ENCODE measurements around the gene LENG9.

LENG9 gene

GRCh38 chr19:54418930-54419800, 44.4 kb downstream of the LENG9 start:
- DNase-seq = no peak

DNA sequence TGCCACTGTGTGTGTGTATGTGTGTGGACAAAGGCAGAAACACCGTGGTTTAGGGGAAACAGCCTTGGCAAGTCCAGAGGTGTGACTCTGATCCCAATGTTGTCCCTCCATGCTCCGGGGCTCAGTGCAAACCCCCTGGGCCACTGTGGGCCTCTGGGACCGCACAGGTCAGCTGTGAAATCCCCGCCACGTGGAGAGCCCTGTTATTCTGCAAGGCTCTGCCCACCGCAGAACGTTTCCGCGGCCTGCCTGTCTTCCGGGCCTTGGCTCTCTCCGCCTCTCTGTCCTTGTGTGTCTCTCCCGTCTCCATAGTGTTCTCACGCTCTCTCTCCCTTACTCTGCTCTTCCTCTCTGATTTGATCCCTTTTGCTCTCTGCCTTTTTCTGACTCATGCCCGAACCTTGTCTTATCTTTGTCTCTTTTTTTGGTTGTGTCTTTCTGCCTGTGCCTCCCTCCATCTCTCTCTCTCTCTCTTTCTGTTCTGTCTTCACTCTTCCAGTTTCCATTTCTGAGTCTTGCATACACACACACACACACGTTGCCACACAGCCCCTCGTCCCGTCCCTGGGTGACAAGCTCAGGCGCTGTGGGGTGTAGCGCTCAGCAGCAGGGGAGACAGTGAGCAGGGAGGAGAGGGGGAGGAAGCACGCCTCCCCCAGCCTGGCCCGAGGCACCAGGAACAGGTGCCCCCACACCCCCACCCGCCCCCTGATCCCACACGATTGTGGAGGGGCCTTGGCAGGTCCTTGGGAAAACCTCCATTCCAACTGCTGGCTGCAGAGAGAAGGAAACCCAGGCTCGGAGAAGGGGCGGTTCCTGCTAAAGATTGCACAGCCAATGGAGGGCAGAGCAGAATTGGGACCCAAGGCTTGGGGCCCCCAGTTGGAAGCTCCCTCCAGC, 45.3 kb downstream of the LENG9 start:
- no peak for DNase-seq

DNA sequence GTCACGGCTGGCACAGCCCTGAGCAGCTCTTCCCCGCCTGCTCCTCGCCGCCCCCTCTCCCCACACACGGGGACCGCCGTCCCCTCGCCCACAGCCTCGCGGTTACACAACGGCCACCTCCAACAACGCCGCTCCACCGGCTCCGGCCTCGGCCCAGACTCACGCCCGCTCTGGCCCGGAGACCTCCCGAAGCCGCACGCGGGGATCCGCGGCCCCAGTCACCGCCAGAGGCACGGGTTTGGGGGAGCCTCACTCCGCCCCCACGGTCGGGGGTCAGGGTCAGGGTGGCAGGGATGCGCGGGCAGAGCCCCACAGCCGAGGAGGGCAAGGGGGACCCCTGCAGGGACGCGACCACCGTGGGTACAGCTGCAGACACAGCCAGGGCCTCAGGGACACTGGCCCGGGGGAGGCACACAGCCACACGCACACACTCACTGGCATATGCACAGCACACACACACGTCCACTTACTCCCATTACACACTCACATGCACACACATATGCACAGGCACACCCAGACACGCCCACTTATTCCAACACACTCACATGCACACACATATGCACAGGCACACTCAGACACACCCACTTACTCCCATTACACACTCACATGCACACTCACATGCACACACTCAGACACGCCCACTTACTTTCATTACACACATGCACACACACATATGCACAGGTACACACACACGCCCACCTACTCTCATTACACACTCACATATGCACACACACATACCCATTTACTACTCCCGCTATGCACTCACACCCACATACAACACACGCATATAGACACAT, 46.7 kb downstream of the LENG9 start:
- DNase-seq = no peak

DNA sequence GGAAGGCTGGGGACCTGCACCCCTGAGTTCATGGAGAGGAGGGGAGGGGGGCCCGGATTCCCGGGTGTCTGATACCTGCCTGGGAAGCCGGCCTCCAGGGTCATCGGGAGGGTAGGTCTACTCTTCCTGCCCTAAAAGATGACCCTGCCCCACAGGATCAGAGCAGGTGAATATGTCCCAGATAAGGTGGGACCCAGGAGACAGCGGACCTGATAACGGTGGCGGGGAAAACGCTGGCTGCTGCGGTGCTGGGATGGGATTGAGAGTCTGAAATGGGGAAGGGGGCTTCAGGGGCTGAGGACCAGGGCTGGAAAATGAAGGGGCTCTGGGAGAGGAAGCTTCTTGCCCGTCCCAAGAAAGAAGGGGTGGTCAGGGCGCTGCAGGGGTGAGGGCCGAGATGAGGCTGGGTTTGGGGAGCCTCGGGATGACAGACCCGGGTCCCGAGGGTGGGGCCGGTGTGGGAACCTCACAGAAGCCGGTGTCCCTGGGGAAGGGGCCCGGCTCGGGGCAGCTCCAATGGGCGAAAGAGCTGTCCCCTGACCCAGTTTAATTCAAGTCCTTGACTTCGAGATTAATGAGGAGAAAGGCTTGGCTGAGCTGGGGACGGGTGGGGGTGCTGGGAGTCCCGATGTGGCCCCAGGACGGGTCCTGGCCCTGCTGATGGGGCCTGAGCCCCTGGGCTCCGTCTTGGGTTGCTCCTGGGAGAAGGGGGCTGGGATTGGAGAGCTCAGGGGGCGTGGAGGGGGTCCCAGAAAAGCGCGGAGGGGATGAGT, 47.5 kb downstream of the LENG9 start:
- no peak for DNase-seq

- DNase-seq = no peak
Observed at GRCh38 chr19:54415208-54415900, 48.2 kb downstream of the LENG9 start, which contains the start of gene TTYH1. Gene TTYH1, plus strand, starts transcription at chr19:54415464. Its CDS starts 89 bp downstream, at chr19:54415553.

DNA sequence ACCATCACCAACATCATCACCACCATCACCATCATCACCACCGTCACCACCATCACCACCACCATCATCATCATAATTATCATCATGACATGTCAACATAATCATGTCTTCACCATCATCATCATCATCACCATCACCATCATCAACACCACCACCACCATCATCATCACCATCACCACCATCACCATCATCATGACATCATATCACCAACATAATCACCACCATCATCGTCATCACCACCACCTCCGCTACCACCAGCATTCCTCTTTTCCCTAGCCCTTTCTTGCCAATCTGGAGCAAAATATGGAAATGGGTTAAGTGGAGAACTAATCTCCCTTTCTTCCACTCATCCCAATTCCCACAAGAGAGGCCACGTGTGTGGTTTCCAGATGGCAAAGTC, 49.4 kb downstream of the LENG9 start:
- DNase-seq = no peak

- no peak for DNase-seq
Observed at GRCh38 chr19:54412877-54413276, 50.7 kb downstream of the LENG9 start.

Data from NCI-H2081 (cell line).